ENCODE measurements around the gene PLOD3. TPM values are rescaled to one million over a fixed set of nuclear protein-coding genes. Genes with fewer than 3 reads are reported as not detected.

The PLOD3 gene
- total RNA-seq, 2 donors from 2014 or later, result 53.9 to 65.5 TPM

GRCh38 chr7:101164071-101164840 lies 53.1 kb downstream of the PLOD3 start:
- Mint-ChIP-seq H3K4me1 (peaks cover 16% of the 10 kb centered on the region), H3K36me3 (ENCODE audit: low read depth) (peaks cover 6% of the 10 kb centered on the region), H3K4me3 (peak overlapping the region; percentile 53), H3K27ac (no peak overlapping the region), H3K27me3 (ENCODE audit: insufficient read depth) (peaks cover 80% of the 10 kb centered on the region), H3K9me3 (no peaks in the 10 kb centered on the region)
- TF ChIP-seq, protein P1, sequence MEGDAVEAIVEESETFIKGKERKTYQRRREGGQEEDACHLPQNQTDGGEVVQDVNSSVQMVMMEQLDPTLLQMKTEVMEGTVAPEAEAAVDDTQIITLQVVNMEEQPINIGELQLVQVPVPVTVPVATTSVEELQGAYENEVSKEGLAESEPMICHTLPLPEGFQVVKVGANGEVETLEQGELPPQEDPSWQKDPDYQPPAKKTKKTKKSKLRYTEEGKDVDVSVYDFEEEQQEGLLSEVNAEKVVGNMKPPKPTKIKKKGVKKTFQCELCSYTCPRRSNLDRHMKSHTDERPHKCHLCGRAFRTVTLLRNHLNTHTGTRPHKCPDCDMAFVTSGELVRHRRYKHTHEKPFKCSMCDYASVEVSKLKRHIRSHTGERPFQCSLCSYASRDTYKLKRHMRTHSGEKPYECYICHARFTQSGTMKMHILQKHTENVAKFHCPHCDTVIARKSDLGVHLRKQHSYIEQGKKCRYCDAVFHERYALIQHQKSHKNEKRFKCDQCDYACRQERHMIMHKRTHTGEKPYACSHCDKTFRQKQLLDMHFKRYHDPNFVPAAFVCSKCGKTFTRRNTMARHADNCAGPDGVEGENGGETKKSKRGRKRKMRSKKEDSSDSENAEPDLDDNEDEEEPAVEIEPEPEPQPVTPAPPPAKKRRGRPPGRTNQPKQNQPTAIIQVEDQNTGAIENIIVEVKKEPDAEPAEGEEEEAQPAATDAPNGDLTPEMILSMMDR (conservative IDR thresholded peaks at IDR 0.05), result no peak
- DNase-seq, result peak; percentile 93
- Histone ChIP-seq H3K9me3 (ENCODE audit: control insufficient read depth, low read length) (no peaks in the 10 kb centered on the region), H3K9ac (ENCODE audit: extremely low read depth, low read length, poor library complexity, severe bottlenecking) (no peak overlapping the region), H3K36me3 (ENCODE audit: control insufficient read depth, insufficient read depth, low read length) (peaks cover under 1% of the 10 kb centered on the region), H3K4me1 (ENCODE audit: control insufficient read depth, insufficient read depth, low read length) (peaks cover 2% of the 10 kb centered on the region), H3K4me3 (ENCODE audit: low read length) (peak overlapping the region; percentile 62), H3K27ac (ENCODE audit: low read depth, low read length) (no peak overlapping the region), H3K27me3 (ENCODE audit: control insufficient read depth, insufficient read depth, low read length, poor library complexity, severe bottlenecking) (peaks cover 76% of the 10 kb centered on the region)
- WGBS, 2 experiments (ENCODE audit: insufficient coverage in 1 of 2, insufficient read length in 1 of 2), result 1% methylated on average over 43 to 75 of the region's 75 CpGs

DNA sequence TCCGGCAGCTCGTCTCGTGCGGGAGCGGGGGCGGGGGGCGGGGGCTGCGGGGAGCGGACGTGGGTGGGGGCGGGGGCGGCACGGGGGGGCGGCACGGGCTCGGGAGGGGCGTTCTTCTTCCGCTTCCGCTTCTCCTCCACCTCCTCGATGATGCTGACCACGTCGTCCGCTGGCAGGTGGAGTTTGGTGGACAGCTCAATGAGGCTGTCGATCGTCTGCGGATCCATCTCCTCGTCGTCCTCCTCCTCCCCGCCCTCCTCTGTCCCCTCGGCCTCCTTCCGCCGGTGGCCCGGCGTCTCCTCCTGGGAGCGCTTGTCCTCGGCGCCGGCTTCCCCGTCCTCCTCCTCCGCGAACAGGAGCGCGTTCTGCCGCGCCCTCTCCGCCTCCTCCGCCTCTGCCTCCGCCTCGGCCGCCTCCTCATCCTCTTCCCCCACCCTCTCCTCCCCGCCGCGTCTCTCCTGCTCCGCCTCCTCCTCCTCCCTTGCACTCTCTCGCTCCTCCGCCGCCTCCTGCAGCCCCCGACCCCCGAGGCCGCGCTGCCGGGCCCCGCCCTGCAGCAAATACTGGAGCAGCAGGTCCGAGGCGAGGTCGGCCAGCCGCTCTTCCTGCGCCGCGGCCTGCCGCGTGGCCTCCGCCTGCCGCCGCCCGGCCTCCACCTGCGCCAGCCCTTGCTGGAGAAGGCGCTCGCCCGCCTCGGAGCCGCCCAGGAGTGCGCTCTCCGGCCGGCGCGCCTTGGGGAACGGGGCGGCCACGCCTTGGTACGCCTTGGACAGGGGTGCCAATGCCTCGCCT lies 53.9 kb downstream of the PLOD3 start:
- no peak overlapping the region for H3K9ac ChIP-seq (ENCODE audit: extremely low read depth, low read length, poor library complexity, severe bottlenecking)
- Mint-ChIP-seq H3K4me3 (peak overlapping the region; percentile 53), H3K4me1 (peaks cover 16% of the 10 kb centered on the region), H3K9me3 (no peaks in the 10 kb centered on the region), H3K27ac (no peak overlapping the region), H3K36me3 (ENCODE audit: low read depth) (peaks cover 6% of the 10 kb centered on the region), H3K27me3 (ENCODE audit: insufficient read depth) (peaks cover 72% of the 10 kb centered on the region)
- TF ChIP-seq, protein P1 (conservative IDR thresholded peaks at IDR 0.05), result no peak
- H3K4me1 ChIP-seq (ENCODE audit: control insufficient read depth, insufficient read depth, low read length), result peaks cover 2% of the 10 kb centered on the region
- no peak overlapping the region for H3K27ac ChIP-seq (ENCODE audit: low read depth, low read length)
- H3K27me3 ChIP-seq (ENCODE audit: control insufficient read depth, insufficient read depth, low read length, poor library complexity, severe bottlenecking), result peaks cover 68% of the 10 kb centered on the region
- peak overlapping the region; percentile 62 for H3K4me3 ChIP-seq (ENCODE audit: low read length)
- H3K9me3 ChIP-seq (ENCODE audit: control insufficient read depth, low read length), result no peaks in the 10 kb centered on the region
- peak; percentile 85 for DNase-seq
- peaks cover 5% of the 10 kb centered on the region for H3K36me3 ChIP-seq (ENCODE audit: control insufficient read depth, insufficient read depth, low read length)
- 0 to 1% methylated on average over 14 to 92 of the region's 92 CpGs for WGBS, 2 experiments (ENCODE audit: insufficient coverage in 1 of 2, insufficient read length in 1 of 2)

DNA sequence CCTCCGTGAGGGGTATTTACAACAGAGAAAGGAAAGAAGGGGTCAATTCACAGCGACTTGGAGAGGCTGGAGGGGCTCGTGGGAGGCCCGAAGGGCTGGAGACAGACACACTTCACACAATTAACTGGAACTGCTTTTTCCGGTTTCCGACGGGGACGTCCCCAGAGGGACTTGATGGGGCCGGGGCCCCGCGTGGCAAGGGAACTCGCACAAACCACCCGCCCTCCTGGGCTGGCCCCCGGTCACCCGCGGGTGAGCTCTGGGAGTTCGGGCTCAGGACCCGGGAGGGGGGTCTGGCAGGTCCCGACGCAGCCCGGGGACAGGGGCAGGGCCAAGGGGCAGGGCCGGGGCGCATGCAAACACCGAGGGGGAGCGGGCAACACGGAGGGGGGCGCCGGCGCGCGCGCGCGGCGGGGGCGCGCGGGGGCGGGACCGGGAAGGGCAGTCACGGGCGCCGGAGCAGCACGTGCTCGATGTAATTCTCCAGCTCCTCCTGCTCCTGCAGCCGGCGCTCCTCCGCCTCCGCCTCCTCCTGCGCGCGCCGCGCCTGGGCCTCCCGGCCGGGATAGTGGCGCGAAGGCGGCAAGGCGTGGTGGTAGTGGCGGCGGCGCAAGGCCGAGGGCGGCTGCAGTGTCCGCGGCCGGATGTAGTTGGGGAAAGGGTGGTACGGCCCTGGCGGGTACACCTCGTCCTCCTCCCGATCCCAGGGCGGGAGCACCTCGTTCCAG lies 54.7 kb downstream of the PLOD3 start:
- 4 to 13% methylated on average over 5 to 72 of the region's 74 CpGs for WGBS, 2 experiments (ENCODE audit: insufficient coverage in 1 of 2, insufficient read length in 1 of 2)
- H3K9me3 ChIP-seq (ENCODE audit: control insufficient read depth, low read length), result no peaks in the 10 kb centered on the region
- Mint-ChIP-seq H3K27ac (no peak overlapping the region), H3K4me1 (peaks cover 16% of the 10 kb centered on the region), H3K4me3 (peak overlapping the region; percentile 53), H3K36me3 (ENCODE audit: low read depth) (peaks cover 10% of the 10 kb centered on the region), H3K27me3 (ENCODE audit: insufficient read depth) (peaks cover 67% of the 10 kb centered on the region), H3K9me3 (no peaks in the 10 kb centered on the region)
- H3K27ac ChIP-seq (ENCODE audit: low read depth, low read length), result no peak overlapping the region
- TF ChIP-seq, protein P1 (conservative IDR thresholded peaks at IDR 0.05), result no peak
- H3K4me3 ChIP-seq (ENCODE audit: low read length), result no peak overlapping the region
- peaks cover 2% of the 10 kb centered on the region for H3K4me1 ChIP-seq (ENCODE audit: control insufficient read depth, insufficient read depth, low read length)
- peak; percentile 90 for DNase-seq
- peaks cover 8% of the 10 kb centered on the region for H3K36me3 ChIP-seq (ENCODE audit: control insufficient read depth, insufficient read depth, low read length)
- no peak overlapping the region for H3K9ac ChIP-seq (ENCODE audit: extremely low read depth, low read length, poor library complexity, severe bottlenecking)
- peaks cover 61% of the 10 kb centered on the region for H3K27me3 ChIP-seq (ENCODE audit: control insufficient read depth, insufficient read depth, low read length, poor library complexity, severe bottlenecking)
